MM.1S (cell line): ENCODE results near the gene IFT122.

ENCODE experiments used
- EZH2 ChIP-seq: fragments of 300-600 bp; sonication (generic); optimal IDR thresholded peaks from 2 replicates; pipeline ENCODE3; 2017; ENCODE audit warnings: low read depth, mild to moderate bottlenecking, antibody characterized with exemption, low read length, mixed read lengths
- TF ChIP-seq, protein P1 (sequence below): fragments of 300-600 bp; sonication (generic); IDR thresholded peaks from 2 replicates; pipeline ENCODE4 v1.5.1; 2016; ENCODE audit warnings: antibody characterized with exemption, low read length, mixed read lengths

DNA sequence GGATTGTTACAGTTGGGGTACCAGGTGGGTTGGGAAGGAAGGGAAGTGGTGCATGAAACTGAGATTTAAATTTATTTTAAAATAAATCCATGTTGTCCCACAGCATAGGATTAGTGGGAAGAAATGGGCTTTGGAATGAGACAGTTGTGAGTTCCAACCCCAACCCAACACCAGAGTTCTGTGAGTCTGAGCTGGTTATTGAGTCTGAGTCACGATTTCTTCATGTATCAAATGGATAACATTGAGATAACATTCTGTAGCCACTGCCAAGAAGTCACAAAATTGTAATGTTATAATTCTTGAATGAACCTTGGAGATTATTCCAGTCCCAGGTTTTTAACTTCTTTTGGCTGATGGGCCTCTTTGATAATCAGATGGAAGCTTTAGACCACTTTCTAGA, 13.7 kb downstream of the IFT122 start:
- TF ChIP-seq, protein P1, sequence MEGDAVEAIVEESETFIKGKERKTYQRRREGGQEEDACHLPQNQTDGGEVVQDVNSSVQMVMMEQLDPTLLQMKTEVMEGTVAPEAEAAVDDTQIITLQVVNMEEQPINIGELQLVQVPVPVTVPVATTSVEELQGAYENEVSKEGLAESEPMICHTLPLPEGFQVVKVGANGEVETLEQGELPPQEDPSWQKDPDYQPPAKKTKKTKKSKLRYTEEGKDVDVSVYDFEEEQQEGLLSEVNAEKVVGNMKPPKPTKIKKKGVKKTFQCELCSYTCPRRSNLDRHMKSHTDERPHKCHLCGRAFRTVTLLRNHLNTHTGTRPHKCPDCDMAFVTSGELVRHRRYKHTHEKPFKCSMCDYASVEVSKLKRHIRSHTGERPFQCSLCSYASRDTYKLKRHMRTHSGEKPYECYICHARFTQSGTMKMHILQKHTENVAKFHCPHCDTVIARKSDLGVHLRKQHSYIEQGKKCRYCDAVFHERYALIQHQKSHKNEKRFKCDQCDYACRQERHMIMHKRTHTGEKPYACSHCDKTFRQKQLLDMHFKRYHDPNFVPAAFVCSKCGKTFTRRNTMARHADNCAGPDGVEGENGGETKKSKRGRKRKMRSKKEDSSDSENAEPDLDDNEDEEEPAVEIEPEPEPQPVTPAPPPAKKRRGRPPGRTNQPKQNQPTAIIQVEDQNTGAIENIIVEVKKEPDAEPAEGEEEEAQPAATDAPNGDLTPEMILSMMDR, result no peak
- no peak for TF ChIP-seq EZH2
